NCI-H128 (cell line): ENCODE results near the gene NFATC2.

Experiments
- DNase-seq: peaks from one replicate; lab custom pipeline; 2025; ENCODE audit not compliant: unreplicated experiment; lab: John Stamatoyannopoulos, UW

The NFATC2 gene

DNA sequence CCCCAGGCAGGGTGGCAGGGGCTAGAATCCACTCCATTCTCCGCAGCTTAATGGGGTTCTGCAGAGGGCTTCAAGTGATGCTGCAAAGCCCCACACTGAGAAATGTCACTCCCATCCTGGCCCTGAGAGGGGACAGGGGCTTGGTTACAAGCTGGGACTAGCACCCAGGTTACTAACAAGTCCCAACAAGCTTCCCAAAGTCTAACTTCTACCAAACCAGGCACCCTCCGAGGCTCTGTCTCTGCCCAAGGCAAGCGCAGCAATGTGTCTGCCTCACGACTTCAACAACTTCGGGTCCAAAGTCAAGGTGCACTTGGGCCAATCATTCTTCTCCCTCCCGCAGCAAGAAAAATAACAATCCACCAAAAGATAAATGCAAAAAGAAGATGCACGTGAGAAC, 45.6 kb downstream of the NFATC2 start:
- DNase-seq = no peak

GRCh38 chr20:51495921-51496545, 46.5 kb downstream of the NFATC2 start:
- no peak for DNase-seq

- DNase-seq = no peak
Observed at GRCh38 chr20:51495291-51495690, 47.2 kb downstream of the NFATC2 start.

DNA sequence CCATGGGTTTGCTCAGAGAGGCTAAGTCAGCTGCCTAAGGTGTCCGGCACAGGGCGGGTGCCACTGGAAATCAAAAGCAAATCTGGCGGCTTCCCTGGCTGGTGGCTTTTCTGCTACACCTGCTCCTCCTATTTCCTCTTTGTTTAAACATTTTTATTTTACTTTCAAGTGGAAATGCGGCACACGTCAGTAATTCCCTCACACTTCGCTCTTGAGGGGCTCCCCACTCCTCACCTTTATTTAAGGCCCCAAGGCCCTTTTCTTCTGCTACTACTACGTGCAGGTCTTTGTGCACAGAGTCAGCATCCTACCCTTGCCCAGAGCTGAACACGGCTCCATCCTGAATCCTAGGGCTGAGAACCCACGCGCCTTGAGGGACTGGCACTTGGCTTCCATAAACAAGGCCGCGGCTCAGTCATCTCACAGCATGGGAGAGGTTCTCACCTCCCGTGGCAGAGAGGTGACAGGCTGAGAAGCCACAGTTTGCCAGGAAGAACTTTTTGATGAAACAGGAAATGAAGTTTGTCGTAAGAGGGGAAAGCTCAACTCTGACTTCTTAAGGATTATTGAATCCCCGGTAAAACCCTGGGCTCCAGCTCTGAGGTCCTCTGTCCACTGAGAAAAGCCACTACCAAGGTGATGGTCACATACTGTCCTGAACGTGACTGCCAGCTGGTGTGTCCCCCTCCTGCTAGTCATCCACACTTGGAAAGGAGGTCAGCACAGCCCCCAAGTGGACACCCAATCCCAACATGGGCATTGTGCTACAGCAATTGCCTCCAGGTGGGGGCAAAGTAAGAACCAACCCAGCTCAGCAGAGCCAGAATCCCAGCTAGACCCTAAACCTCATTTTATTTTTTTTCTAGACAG, 48.0 kb downstream of the NFATC2 start:
- no peak for DNase-seq

GRCh38 chr20:51493346-51493791, 49.1 kb downstream of the NFATC2 start:
- no peak for DNase-seq

DNA sequence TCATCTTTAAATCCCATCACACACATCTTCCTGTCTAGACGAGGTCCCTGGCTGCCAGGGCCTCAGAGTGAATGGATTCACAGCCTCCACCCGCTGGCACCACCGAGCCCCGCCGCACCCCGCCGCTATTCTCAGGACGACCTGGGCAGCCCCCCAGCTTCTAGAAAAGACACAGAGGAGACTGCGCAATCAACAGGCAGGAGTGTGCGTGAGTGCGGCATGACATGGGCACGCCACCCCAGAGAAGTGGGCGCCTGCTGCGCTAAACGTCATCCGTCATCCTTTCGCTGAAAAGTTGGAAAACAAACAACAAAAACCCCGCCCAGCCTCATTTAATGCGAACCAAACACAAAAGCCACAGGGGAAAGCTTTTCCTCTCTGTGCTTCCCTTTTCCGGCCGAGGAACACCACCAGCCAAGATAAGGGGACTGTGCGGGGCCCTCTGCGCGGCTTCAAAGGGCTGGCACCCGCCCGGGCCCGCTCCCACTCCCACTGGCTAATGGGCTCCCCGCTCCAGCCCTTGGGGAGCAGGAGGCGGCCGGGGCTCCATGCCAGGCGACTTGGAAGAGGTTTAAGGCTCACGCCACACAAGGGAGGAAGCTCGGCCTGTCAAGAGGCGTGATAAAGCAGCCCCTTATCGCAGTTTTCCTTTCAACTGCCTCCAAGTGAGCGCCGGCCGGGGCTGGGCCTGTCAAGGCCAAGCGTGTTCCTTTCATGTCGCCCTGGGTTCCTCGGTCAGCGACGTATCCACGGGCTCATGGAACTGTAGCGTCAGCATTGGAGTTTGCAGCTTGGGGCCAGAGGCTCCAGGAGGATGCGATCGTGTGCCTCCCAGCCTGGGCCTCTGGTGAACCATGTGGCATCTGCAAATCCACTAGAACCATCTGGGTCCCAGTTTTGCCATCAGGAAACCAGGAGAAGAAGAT, 50.1 kb downstream of the NFATC2 start:
- DNase-seq = no peak

GRCh38 chr20:51491393-51491792, 51.1 kb downstream of the NFATC2 start:
- DNase-seq = no peak

DNA sequence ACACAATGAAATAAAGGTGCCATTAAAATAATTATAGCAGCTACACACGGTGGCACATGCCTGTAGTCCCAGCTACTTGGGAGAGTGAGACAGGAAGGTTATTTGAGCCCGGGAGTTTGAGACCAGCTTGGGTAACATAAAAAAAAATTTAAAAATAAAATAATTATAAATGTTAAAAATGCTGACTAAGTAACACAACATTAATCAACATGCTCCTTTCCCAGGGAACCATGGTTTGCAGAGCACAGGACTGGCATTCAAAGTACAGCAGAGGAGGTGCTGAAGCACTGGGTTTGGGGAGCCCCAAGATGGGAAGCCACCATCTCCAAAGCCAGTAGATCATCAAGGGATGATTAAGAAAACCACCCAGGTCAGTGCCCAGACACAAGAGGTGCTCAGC, 51.9 kb downstream of the NFATC2 start:
- no peak for DNase-seq

DNA sequence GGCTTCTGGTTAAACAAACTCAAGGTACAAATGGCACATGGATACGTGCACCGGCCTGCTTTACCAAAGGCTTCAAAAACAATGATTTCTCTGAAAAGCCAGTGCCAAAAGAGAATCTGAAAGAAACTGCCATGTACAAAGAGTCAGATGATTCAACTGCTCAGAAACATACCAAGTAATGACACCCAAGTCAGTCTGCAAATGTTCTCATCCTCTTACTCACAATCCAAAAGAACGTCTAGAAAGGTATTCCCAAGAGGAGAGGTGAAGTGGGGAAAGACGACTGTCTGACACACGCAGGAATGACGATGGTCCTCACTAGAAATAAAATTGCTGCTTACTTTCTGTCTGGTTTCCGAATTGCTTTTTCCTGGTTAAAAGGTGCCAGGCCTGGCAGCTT, 52.9 kb downstream of the NFATC2 start:
- DNase-seq = no peak

GRCh38 chr20:51488331-51488730, 54.2 kb downstream of the NFATC2 start:
- DNase-seq = no peak

DNA sequence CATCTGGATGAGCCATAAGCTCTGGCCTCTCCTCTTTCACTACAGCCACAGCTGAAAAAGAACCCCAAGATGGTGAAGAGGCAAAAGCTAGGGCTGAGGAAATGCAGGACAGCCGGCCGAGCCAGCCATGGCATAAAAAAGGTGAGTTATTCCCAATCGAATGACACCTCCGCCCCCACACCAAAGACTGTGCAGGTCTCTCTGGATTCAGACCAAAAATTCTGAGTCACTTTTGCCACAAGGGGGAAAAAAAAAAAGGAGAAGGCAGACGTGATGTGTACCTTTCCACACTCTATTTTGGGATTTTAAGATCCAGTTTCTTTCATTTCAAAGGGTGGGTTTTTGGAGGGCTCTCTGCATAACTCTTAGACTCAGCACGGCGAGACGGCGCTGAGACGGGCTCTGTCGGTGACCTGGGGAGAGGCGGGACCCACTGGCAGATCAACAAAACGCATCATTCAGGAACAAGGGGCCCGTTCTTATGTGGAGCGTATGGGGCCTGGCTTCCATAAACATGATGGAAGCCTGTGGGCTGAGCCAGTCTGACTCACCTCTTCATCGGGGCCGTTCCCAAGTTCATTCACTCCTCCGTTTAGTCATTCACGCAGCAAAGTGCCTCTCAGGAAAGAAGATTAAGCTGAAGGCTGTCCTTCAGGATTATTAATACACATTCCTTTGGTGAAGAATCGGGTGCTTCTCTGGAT, 54.8 kb downstream of the NFATC2 start:
- DNase-seq = no peak

GRCh38 chr20:51487076-51487475, 55.4 kb downstream of the NFATC2 start:
- DNase-seq = no peak

DNA sequence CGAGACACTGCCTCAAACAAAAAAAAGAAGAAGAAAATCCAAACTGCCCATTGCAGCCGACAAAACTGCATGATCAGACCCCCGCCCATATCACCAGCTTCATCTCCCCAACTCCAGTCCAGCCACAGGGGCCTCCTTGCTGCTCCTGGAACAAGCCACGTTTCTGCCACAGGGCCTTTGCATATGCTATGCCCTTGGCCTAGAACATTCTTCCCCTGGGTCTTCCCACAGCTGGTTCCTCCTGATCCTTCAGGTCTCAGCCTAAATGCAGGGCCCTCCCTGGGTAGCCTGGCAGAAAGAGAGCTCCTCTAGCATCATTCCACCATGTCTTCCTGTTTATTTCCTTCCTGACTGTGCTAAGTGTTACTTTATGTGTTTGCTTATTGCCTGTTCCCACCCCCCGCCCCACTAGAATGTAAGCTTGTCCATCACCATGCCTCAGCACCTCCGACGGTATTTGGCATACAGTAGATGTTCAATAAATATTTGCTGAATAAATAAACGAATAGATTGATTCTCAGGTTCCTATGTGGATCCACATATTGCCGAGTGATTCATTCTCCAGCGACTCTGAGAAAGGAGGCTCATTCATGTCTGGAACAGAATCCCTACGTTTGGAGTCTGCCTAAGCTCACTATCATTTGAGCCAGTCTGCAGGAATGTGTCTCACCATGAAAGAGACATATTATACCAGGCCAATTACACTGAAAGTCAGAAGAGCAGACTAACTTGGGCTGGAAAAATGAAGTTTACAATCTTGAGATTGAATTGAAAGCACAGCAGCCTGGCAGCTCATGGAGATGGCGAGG, 56.1 kb downstream of the NFATC2 start:
- DNase-seq = no peak

DNA sequence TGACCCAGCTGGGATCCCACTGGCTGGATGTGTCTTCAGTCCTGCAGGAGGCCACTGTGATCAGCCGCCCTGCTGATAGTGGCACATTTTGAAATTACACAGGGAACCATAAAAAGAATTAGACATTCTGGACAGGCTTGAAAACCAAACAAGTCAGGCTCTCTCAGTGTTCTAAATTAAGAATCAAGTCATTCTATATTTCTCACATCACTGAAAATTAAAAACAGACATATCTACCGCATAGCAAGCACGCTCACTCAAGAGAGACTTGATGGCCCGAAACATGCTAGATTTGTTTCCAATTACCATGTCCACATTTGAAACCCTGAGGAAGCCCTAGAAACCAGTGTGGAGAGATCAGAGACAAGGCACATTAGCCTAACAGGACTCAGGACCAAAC, 57.7 kb downstream of the NFATC2 start:
- no peak for DNase-seq

- no peak for DNase-seq
Observed at GRCh38 chr20:51484141-51484815, 58.2 kb downstream of the NFATC2 start.

DNA sequence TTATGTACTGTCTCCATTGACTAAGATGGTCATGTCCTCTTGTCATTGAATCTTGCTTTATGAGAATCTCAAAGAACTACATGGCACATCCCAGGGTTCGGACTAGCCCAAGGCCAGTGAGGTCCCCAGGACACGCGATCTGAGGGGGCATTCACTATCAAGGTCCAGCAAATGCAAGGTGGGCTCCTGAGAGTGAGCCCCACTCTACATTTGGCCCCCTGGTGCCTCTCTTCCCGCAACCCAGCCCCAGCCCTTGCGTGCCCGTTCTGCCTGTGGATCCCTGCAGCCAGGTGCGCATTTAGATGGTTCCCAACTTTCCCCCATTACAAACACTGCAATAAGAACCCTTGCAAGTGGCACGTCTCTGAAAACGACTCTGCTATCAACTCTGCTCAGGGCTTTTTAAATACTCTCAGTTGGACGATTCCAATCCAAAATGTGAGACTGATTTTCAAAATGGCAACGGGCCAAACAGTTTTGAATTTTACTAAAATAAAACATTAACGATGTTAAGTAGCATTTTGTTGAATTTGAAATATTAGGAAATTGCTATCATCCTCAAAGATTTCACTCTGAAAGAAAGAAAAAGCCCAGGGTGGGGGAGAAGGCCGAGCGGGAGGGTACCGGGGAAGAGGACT, 59.6 kb downstream of the NFATC2 start:
- no peak for DNase-seq

DNA sequence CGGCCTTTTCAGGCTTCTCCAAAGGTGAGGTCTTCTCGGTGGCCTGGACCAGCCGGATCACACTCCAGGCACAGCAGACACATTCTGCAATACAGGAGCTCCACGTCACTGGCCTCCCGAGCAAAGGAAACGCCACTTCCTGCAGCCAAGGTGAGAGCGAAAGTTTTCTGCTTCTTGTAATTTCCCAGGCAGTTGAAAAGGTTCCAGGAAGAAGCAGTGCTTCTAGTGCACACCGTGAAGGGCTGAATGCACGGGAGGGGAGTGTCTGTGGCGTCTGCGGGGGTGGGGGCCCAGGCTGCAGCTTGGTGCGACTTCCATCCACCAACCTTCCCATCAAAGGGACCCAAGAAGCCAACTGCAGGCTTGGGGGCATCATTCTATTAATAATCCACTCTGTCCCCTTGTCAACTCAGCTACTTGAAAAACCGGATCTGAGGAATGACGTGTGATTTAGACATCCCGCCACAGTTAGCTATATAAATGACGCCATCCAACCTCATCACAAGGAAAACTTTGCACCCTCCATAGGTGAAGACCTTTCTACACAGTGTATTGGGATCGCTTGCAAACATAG, 61.1 kb downstream of the NFATC2 start:
- DNase-seq = no peak

DNA sequence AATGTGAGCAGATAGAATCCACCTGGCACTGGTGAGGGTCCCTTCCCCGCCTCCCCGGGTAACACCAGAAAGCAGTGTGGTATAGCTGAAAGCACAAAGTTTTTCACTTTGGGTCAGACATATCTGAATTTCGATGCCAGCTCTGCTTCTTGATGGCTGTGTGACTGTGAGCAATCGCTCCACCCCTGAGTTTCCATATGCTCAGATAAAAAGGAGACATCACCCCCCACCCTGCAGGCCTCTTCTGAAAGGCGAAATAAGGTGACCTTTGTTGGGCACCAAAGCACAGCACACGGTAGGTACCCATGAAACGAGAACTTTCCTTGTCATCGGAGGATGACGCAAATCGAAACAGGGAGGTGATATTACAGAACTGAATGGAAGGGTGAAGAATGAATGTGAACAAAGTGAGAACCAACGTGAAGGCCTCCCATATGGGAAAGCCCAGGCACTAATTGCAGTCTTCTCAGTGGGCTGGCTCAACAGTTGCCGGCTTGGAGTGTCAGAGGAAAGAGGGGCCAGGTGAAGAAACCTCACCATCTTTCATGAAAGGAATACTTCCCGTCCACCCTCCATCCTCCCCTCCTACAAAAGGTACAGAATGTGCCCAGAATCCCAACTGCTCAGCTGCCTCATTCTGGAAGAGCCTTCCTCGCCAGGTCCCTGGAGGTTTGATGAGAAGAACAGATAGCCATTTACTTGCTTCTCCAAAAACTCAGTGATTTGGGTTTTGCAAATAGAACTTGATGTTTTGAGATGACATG, 61.8 kb downstream of the NFATC2 start:
- no peak for DNase-seq
